Activated gamma-delta T cell treated with Interleukin-2 at 50 U/mL for 16 hours (primary cell): ENCODE results near the gene ACSF2.
"Not testable (repeated sequence)": the region's sequence is repeated elsewhere in the genome, so short reads cannot be mapped to it uniquely, and the experiment has no call there.

Experiments
- DNase-seq: peaks from one replicate; pipeline ENCODE4 v3.0.0-alpha.2; 2020

ACSF2 gene

DNA sequence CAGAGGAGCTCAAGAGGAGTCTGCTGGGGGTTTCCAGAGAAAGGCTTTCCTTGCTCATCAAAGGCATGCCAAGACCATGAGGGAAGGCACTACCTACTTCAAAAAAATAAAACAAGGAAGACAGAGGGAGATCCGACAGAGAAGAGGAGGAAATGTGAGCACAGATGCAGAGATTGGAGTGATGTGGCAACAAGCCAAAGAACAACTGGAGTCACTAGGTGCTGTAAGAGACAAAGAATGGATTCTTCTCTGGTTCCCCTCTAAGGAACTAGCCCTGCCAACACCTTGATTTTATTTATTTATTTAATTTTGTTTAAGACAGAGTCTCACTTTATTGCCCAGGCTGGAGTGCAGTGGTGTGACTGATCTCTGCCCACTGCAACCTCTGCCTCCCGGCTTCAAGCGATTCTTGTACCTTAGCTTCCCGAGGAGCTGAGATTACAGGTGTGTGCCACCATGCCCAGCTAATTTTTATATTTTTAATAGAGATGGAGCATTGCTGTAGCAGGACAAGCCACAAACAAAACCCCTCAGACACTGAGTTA is 13.8 kb upstream of the ACSF2 start:
- DNase-seq = no peak

DNA sequence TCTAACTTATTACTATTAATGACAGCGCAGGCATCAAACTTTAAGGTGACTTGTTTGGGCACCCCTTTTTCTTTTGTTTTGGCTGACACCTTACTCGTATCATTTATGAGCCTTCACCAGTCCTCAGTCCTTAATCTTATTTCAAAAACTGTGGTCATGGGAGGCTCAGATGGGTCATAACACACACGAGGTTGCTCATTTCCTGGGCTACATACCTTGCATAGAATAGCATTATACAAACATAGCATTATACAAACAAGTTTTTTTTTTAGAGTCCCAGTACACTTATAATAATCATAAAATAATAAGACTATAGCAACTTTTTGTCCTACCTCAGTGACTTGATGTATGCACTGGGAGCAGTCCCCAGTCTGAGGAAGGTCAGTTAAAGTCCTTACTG is 11.2 kb upstream of the ACSF2 start:
- DNase-seq = no peak

DNA sequence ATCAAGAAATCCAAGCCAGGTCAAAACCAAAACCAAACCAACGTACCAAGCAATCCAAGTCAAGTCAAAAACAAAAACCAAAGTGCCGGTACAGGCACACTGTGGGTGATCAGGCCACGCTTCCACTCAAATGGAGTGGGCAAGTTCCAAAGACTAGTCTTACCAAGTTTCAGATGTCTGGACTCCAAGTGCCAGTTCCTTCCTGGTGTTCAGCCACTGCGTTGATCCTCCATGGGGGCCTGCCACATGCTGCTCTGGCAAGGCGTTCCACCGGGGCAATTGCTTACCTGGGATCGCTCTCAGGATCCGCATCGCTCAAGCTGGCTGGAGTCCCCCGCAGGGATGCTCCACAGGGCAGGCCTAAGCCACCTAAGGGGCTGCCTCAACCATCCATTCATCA is 6.4 kb upstream of the ACSF2 start:
- not testable (repeated sequence) for DNase-seq

DNA sequence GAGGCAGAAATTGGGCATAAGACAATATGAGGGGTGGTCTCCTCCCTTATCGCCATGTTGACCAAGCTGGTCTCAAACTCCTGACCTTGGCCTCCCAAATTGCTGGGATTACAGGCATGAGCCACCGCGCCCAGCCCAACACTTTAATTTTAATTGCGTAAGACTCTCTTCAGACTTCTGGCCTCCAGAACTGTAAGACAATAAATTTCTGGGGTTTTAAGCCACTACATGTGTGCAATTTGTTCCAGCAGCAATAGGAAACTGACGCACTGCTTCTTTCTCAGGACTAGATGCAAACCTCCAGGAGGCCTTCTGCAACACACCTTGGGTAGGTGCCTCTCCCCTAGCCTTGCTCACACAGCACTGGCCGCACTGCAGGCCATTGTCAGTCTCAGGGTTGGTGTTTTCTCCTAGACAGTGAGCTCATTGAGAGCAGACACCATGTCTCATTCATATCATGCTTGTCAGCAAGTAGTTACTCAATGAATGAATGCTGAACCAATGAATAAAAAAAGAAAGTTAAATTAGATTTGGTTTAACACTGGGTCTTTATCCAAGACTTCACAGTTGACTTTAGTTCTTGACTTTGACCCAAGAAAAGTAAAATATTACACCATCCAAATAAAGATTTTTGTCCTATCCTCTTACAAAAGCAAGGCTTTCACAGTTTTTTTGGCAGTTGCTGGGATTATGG is 5.5 kb upstream of the ACSF2 start:
- no peak for DNase-seq

DNA sequence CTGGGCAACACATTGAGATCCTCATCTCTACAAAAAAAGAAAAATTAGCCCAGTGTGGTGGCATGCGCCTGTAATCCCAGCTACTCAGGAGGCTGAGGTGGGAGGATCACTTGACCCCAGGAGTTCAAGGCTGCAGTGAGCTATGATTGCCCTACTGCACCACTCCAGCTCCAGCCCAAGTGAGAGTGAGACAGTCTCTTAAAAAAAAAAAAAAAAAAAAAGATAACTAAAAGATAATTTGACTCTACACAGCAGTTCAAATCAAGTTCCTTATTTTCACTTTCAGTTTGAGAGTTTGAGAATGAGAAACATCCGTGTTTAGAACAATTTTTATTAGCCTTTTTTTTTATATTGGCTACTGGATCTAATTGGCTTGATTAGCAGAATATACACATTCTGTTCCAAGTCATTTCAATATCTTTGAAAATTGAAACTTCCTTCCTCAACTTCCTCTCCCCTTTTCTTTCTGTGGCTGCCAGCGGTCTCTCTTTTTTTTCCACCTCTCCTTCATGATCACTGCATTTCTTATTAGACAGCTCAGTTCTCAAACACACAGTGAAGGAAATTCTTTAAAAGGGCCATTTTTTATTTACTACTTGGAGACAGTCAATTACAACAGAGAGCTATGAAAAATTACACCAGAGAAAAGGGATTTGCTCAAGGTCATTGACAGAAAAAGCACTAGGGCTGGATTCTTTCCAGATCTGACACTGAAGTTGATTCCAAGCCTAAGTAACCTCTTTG is 4.5 kb upstream of the ACSF2 start:
- DNase-seq = no peak

DNA sequence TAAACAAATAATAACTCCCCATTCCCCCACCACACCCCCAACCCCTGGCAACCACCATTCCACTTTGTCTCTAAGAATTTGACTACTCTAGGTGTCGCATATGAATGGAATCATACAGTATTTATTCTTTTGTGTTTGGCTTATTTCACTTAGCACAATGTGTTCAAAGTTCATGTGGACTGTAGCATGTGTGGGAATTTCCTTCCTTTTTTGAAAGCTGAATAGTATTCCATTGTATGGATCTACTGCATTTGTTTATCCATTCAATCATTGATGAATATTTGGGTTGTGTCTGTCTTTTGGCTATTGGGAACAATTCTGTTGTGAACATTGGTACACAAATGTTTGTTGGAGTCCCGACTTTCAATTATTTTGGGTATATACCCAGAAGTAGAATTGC is 3.3 kb upstream of the ACSF2 start:
- no peak for DNase-seq

DNA sequence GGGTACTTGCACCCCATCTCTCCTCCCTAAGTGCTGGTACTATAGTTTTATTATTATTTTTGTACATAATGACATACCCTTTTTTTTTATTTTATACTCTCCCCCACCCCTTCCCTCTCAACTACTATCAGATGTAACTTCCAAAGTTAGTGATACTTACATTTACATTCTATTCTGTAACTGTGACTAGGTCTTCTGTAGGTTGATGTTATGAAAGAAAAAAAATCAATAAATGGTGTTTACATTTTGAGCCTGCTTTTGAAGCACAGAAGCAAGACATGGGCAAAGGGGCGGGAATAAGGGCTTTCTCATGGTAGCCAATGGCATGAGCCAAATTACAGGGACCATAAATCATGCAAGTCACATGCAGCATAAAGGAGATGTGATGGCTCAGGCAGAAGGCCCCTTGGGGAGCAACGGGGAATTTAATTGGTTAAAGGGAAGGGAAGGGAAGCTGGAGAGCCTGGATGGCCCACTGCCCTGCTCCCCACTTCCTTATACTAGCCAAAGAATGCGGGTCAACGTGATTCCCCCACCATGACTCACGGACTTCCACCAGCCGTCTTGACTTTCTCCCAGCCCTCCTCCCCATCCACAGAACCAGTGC is 2.4 kb upstream of the ACSF2 start:
- DNase-seq = no peak

DNA sequence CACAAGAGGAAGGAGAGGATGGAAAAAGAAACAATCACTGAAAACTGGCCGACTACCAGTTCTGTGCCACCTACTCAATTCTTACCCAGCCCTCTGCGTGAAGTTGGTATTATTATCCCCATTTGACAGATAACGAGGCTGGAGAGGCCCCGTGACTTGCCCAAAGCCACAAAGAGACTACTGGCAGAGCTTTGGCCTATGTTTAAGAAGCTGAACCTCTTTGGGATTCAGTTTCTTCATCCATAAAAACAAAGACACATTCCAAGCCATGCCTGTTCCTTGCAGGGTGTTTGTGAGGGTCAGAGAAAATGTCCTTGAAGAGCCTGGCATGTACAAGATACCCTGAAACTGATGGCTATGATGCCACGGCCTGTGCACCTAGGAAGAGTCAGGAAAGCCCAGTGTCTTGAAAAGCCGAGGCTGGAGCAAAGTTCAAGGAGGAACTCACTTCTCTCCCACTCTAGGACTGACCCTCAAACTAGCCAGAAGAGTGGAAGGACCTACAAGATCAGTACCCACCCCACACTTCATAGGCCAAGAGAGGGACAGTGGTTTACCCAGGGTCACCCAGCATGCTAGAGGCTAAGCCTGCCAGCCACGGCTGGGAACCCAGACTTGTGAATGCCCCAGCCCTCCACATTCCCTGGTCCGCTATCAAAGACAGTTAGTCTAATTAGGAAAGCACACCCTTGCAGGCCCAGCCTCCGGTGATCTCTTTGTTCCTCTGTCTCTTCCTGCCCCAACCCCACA is 1.6 kb upstream of the ACSF2 start:
- no peak for DNase-seq

DNA sequence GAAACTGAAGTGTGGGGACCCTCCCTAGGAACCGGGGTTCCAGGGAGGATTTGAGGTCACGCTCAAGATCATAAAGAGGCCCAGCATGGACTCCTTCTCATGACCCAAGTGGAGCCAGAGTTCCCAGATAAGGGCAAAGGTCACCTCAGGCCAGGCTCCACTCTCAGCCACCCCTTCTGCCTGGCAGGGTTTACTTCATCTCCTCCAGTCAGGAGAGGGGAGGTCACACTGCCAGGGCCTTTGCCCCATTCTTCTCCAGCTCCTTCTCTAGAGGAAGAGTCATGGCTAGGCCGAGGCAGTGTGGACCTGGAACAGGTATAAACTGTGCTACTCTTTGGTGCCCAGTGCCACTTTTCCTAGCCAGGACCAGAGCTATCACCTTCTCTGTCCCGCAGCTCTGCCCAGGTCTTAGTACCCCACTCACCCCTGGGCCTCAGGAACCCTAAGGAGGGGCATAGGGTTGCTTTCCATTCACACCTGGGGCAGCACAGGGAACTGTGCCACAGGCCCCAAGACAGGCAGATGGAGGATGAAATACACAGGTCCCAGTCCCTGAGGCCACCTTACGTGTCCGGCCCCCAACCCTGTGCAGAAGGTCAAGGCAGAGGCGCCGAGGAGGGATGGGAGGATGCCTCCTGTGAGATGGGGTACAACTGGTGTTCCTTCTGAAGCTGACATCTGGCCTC is 879 bp upstream of the ACSF2 start:
- no peak for DNase-seq

DNA sequence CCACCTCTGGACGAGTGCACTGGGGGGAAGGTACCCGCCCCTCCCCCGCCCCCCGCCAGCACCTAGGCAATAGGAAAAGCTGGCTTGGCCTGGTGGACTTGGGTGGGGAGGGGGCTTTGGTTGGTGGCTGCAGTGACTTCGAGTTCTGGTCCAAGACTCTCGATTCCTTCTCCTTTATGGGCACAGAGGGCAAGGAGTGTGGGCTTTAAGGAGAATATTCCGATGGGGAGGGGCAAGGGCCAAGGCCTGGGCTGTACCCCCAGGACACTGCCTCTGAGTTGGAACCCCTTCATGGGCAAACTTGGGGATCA is 409 bp downstream of the ACSF2 start:
- no peak for DNase-seq

DNA sequence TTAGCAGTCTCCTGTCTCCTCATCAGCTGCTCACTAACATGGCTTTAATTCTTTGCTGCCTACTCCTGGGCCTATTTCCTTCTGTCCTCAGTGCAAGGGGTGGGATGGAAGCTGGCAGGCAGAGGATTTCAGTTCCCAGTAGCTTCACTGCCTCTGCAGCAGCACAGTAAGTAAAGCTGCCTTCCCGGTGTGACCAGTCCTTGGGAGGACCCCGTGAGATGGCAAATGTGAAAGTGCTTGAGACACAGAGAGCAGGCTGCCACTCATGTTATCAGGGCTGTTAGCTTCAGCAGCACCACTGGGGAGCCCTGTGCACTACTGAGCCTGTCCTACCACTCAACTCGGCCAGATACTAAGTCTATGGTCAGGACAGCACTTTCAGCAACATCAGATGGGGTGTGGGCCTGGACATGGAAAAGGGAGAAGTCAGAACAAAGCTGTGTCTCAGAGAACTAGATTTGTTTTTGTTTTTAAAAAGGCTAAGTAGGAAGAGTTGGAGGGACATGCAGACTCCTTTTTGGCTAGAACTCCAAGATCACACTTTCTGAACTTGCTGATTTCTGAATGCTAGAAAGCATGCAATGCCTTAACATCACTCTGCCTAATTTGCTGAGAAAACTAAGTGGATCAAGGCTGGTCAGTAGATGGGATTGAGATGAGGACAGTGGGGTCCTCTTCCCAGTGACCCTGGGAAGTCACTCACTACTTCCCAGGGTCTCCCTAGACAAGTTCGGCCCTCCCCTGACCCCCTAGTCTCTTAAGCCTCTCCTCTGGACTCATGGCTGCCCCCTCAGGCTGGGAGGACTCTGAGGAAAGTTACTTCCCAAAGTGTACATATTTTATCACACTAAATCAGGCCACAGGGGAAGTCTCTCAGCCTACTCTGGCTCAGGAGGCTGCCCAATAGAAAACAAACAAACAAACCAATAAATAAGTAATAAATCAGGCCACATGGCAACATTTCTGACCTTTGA is 1.1 kb downstream of the ACSF2 start:
- DNase-seq = peak; percentile 5

DNA sequence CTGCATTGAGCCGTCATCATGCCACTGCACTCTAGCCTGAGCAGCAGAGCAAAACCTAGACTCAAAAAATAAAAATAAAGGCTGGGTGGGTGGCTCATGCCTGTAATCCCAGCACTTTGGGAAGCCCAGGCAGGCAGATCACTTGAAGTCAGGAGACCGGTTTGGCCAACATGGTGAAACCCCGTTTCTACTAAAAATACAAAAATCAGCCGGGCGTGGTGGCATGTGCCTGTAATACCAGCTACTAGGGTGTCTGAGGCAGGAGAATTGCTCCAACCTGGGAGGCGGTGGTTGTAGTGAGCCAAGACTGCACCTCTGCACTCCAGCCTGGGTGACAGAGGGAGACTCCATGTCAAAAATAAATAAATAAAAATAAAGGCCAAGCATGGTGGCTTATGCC is 2.1 kb downstream of the ACSF2 start:
- DNase-seq = not testable (repeated sequence)

DNA sequence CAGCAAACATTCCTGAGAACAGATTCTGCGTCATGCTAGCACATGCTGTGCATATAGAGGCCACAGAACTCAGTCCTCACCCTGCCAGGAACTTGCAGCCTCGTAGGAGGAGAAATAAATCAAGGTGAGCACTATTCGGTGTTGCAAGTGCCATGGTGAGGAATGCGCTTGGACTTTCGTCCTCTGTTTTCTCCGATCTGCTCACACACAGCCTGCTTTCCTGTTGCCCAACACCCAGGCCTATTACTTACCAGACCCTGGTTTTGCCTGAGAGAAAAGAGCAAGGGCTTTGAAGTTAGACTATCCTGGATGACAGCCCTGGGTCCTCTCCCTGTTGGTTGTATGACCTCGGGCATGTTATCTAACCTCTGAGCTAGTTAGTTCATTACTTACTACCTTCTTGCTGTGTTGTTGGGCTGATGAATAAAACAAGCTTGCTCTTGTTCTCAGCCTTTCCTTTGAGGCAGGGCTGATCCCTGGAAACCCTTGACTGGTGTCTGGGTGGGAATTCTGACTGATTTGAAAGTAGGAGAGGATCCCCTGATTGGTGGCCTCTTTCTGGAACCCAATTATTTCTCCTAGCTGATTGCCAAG is 2.9 kb downstream of the ACSF2 start:
- DNase-seq = no peak

DNA sequence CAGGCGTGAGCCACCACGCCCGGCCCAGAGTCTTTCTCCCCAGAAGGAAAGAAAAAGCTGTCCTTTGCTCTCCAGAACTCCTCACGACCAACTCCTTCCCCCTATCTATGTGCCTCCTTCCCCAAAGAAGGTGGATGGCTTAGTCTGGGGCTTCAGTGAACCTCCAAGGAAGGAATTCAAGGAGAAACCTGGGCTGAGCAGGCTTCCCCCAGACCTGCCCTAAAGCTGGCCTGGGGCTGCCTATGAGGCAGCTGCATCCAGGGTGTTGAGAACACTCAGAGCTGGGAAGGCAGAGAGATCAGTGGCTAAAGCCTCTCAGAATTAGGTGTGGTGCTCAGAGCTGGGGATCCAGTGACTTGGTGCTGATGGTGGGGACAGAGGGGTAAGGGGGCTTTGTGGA is 3.8 kb downstream of the ACSF2 start:
- DNase-seq = no peak

DNA sequence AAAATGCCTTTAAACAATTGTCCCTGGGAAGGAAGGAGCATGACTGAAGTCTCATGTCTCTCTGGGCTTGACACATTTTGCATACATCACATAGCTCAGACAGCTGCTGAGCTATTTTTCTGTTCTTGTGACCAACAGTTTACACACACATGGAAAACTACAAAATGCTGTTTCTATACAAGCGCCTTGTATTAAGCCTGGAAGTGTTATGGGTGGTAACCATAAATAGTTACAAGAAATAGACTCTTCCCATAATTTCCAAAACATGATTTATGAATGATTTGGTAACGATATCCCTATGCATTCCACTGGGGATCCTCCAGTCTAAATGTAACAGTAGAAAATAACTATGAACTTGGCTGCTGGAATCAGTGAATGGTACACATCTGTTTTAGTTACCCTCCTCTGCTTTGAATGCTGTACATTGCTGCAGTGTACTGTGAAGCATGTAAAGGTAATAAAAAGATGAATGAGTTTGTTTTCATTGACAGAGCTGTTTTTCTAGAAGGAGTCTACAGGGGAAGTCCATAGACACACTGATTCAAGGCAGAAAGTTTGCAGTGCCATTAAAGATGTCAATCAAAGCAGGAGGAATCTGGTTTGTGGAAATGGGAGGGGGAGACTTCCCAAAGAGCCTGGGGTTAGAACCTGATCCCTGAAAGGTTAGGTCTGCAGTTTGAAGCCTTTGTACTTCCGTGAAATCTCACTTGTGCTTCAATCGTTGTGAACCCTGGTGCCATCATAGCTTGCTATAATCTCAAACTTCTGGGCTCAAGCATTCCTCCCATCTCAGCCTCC is 5.0 kb downstream of the ACSF2 start:
- DNase-seq = no peak

DNA sequence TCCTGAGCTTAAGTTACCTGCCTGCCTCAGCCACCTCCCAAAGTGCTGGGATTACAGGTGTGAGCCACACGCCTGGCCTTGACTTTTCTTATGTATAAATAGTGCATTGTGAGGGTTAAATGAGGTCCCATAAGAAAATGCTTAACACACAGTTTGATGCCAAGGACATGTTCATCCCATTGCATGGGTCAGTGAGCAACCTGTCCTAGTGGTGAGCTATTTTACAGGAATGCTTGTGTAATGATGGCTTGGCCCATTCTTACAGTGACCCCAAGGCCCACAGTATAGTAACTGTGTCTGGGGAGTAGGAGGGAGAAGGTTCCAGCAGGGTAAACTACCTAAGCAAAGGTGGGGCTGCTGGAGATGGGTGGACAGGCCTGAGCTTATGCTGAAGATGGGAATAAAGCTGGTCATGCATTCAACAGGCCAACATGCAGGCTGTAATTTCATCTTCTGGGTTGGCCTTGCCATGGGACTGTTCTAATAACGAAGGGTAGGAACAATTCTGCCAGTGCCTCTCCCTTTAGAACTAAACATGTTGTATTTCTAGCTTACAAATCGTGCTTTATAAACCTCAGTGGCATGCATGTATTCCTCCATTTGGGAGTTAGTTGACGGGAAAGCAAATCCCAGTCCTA is 6.2 kb downstream of the ACSF2 start:
- DNase-seq = no peak

DNA sequence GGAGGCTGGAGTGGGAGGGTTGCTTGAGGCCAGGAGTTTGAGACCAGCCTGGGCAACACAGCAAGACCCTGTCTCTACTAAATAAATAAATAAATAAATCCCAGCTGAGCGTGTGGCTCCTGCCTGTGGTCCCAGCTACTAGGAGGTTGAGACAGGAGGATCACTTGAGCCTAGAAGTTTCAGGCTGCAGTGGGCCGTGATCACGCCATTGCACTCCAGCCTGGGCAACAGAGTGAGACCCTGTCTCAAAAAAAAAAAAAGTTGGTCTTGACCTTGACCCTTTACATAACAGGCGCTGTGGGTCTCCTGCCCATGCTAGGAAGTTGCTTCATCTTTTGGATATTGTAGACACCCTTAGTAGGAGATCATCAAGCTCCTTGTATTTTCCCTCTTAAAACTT is 11.4 kb downstream of the ACSF2 start:
- DNase-seq = no peak

DNA sequence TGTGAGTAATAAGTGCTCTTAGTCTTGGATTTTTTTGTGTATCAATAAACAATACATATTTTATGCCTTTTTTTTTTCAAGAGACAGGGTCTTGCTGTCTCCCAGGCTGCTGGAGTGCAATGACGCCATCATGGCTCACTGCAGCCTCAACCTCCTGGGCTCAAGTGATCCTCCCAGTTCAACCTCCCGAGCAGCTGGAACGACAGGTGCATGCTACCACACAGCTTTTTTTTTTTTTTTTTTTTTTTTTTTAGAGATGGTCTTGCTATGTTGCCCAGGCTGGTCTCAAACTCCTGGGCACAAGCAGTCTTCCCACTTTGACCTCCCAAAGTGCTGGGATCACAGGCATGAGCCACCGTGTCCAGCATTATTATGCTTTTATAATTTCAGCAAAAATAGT is 13.0 kb downstream of the ACSF2 start:
- no peak for DNase-seq

DNA sequence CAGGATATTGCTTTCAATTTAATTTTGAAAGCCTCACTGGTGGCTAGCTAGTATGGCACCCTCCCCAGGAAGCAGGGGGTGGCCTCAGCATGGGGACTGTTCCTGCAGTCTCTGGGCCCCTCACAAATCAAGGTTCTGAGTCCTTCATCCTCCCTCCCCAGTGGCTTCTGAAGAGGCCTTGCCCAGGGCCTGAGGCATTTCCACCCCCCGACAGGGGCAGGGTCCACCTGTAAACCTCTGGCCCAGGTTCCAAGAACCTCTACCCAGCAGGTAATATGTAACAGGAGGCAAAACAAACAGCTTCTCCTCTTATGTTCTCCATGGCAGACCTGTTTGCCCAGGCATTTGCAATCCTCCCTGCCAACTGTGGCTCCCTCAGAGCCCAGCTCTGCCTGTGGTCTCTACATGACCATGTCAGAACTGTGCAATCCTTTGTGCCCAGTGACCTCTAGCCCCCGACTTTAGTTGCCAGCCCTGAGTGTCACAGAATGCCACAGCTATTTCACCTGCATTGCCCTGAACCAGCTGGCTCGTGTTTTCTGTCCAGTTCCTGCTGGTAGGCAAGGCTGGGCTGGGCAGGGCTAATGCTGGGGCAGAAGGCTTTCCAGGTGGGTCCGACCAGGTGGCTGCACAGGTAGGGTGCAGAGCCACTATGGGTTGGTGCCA is 14.3 kb downstream of the ACSF2 start:
- no peak for DNase-seq
